Small intestine (tissue), 7 donors: Measurements from ENCODE around the gene INPP5F. TPM values are rescaled to one million over a fixed set of nuclear protein-coding genes. Genes with fewer than 3 reads are reported as not detected.
"Not testable (repeated sequence)": the region's sequence is repeated elsewhere in the genome, so short reads cannot be mapped to it uniquely, and the experiment has no call there.

ENCODE experiments used
- DNase-seq, 2 donors: peaks; one replicate each; pipeline versions ENCODE4 v3.0.0 to v3.0.0-alpha.2; 2013
- FAIRE-seq: peaks from 2 replicates; lab custom pipeline; 2012; peaks lifted over from hg19 to GRCh38; lab: Jason Lieb, UNC
- H3K27ac ChIP-seq, 3 donors: one replicate each; pipeline ENCODE4 v1.5.1; 2013; ENCODE audit warnings: low read length in 2 of 3, mild to moderate bottlenecking in 2 of 3, control low read depth in 1 of 3, inconsistent platforms in 1 of 3, low read depth in 1 of 3, moderate library complexity in 1 of 3
- H3K27me3 ChIP-seq, 3 donors: one replicate each; pipeline ENCODE4 v1.6.1; 2013; ENCODE audit warnings: low read length in 3 of 3, inconsistent platforms in 1 of 3; ENCODE audit not compliant: control insufficient read depth in 3 of 3, insufficient read depth in 3 of 3
- H3K36me3 ChIP-seq, 3 donors: one replicate each; pipeline ENCODE4 v1.6.1; 2013; ENCODE audit warnings: low read length in 3 of 3, inconsistent platforms in 1 of 3, low read depth in 1 of 3, mild to moderate bottlenecking in 1 of 3, moderate library complexity in 1 of 3; ENCODE audit not compliant: control insufficient read depth in 3 of 3, insufficient read depth in 2 of 3
- H3K4me1 ChIP-seq, 3 donors: one replicate each; pipeline ENCODE4 v1.6.1; 2013; ENCODE audit warnings: low read length in 2 of 3, inconsistent platforms in 1 of 3, low read depth in 1 of 3, mild to moderate bottlenecking in 1 of 3, moderate library complexity in 1 of 3; ENCODE audit not compliant: control insufficient read depth in 3 of 3, insufficient read depth in 2 of 3
- H3K4me3 ChIP-seq, 3 donors: one replicate each; pipeline ENCODE4 v1.5.1; 2013; ENCODE audit warnings: low read length in 3 of 3, control low read depth in 1 of 3, inconsistent platforms in 1 of 3, low read depth in 1 of 3, mild to moderate bottlenecking in 1 of 3, moderate library complexity in 1 of 3
- H3K9me3 ChIP-seq, 2 donors: one replicate each; pipeline ENCODE4 v1.6.1; 2013; ENCODE audit warnings: low read depth in 1 of 2, low read length in 1 of 2; ENCODE audit not compliant: control insufficient read depth in 2 of 2, insufficient read depth in 1 of 2
- WGBS, 3 donors: extraction: QIAGEN DNeasy Blood & Tissue Kit; methylation state at CpG; one replicate each; pipeline ENCODE4 v1.1.7; 2013; 5-methylcytosine and 5-hydroxymethylcytosine counted together
- polyA plus RNA-seq, 4 donors: library from polyadenylated mRNA; stranded (reverse) in 3 of 4; unstranded in 1 of 4; fragments of 200-250 nt in 3 of 4; fragments of 120-200 nt in 1 of 4; gene quantifications; one replicate each; pipeline versions ENCODE4 v1.2.1 to v1.2.3, GENCODE V29; 2013
- donor health status: healthy with polysubstance abuse.
- donor health status: control.
- donor health status: control.
- donor health status: Bipolar disorder and iron deficiency.
- donor health status: healthy.

The INPP5F gene
- polyA plus RNA-seq, 4 donors, result 3.5 to 14.1 (median 5.2) TPM

DNA sequence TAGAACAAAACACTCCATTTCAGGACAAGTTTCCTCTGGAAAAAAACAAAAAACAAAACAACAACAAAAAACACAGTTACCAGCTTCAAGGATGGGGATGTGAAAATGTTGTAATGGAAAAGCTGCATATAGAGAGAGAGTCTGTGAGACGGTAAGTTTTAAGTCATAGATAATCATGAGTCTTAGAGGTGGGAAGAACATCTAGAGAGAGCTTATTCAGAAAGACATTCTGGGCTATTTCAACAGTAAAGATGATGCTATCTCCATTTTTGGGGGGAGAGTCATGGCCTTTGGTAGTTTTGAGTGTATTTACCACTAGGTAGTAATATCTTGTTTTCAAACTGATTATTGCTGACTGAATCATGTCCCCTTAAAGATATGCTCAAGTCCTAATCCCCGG, 23.3 kb upstream of the INPP5F start:
- no peak overlapping the region for H3K27ac ChIP-seq
- H3K27me3 ChIP-seq, result no peaks in the 10 kb centered on the region
- H3K9me3 ChIP-seq, result peaks cover 0 to 3% of the 10 kb centered on the region in 2 donors
- 69 to 82% (median 81%) methylated on average over 2 of the region's 2 CpGs for WGBS, 3 donors
- DNase-seq (no peak), FAIRE-seq (no peak)
- H3K4me3 ChIP-seq, result no peak overlapping the region
- H3K4me1 ChIP-seq, result no peaks in the 10 kb centered on the region
- H3K36me3 ChIP-seq, result no peaks in the 10 kb centered on the region

DNA sequence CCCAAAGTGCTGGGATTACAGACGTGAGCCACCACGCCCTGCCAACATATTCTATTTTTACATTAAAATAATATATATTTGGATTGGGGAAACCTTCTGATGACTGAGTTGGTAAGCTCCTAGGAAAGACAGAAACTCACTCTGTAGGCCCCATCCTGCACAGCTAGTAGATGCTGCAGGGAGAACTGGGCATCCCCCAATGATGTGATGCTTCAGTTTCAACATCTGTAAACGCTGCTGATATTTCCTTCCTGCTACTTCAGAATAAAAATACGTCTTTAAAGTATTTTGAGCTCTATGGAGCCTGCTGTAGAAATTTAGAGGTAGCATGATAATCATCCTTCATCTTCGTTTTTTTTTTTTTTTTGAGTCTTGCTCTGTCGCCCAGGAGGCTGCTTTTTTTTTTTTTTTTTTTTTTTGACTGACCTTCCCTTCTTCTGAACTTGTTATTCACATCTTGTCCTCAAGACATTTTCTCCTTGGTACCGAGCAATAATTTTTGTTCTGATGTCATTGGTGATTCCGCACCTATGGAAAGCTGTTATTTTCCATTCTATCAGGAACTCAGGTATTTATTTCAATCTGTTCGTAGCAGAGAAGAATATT, 21.8 kb upstream of the INPP5F start:
- WGBS, 3 donors, result 80 to 82% (median 82%) methylated on average over 9 of the region's 9 CpGs
- no peaks in the 10 kb centered on the region for H3K4me1 ChIP-seq
- no peak overlapping the region for H3K4me3 ChIP-seq
- DNase-seq (no peak), FAIRE-seq (no peak)
- no peaks in the 10 kb centered on the region for H3K36me3 ChIP-seq
- H3K9me3 ChIP-seq, result peaks cover 0 to 3% of the 10 kb centered on the region in 2 donors
- no peak overlapping the region for H3K27ac ChIP-seq
- H3K27me3 ChIP-seq, result no peaks in the 10 kb centered on the region

DNA sequence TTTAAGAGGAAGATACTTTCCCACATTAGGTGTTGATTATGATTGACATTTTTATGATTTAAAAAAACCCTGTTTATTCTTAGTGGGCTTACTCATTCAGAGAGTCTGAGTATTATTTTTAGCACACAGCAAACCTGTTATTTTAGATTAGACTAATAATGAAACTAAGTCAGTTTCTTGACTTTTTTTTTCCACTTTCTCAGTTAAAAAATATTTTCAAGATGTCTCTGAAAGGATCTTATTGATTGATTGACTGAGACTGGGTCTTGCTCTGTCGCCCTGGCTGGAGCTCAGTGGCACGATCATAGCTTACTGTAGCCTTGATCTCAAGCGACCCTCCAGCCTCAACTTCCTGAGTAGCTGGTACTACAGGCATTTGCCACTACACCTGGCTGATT, 20.4 kb upstream of the INPP5F start:
- H3K4me1 ChIP-seq, result no peaks in the 10 kb centered on the region
- FAIRE-seq (no peak), DNase-seq (no peak)
- peaks cover 0 to 3% of the 10 kb centered on the region in 2 donors for H3K9me3 ChIP-seq
- WGBS, 3 donors, result 68 to 85% (median 81%) methylated on average over 3 of the region's 3 CpGs
- no peaks in the 10 kb centered on the region for H3K27me3 ChIP-seq
- H3K4me3 ChIP-seq, result no peak overlapping the region
- no peak overlapping the region for H3K27ac ChIP-seq
- no peaks in the 10 kb centered on the region for H3K36me3 ChIP-seq

DNA sequence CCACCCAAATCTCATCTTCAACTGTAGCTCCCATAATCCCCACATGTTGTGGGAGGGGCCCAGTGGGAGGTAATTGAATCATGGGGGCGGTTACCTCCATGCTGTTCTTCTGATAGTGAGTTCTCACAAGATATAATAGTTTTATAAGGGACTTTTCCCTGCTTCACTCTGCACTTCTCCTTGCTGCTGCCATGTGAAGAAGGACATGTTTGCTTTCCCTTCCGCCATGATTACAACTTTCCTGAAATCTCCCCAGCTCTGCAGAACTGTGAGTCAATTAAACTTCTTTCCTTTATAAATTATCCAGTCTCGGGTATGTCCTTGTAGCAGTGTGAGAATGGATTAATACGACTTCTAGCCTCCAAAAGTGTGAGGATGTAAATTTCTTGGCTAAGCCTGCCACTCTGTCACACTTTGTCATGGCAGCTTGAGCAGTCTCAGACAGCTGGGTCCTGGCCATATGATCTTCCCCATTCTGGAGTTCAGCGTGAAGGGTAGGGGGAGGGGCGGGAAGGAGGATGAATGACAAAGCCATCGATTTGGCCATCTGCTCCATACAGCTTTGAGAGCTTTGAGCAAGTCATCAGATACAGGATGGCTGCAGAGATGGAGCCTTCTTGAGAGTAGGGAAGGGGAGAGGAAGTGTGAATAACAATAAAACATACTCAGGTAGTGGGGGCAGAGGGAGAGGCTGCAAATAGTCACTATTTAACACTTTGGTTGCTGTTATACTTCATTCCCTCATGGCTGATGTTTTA, 19.1 kb upstream of the INPP5F start:
- no peaks in the 10 kb centered on the region for H3K4me1 ChIP-seq
- H3K27me3 ChIP-seq, result no peaks in the 10 kb centered on the region
- DNase-seq (no peak), FAIRE-seq (no peak)
- no peak overlapping the region for H3K27ac ChIP-seq
- no peak overlapping the region for H3K4me3 ChIP-seq
- H3K9me3 ChIP-seq, result peaks cover 0 to 10% of the 10 kb centered on the region in 2 donors
- WGBS, 3 donors, result 73 to 82% (median 74%) methylated on average over 7 of the region's 7 CpGs
- no peaks in the 10 kb centered on the region for H3K36me3 ChIP-seq

DNA sequence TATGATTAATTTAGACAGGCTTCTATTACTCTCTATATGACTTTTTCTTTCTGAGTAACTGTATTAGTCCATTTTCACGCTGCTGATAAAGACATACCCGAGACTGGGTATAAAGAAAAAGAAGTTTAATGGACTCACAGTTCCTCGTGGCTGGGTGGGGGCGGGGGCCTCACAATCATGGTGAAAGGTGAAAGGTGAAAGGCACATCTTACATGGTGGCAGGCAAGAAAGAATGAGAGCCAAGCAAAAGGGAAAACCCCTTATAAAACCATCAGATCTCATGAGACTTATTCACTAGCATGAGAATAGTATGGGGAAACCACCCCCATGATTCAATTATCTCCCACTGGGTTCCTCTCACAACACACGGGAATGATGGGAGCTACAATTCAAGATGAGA, 18.5 kb upstream of the INPP5F start:
- not testable (repeated sequence) for DNase-seq, H3K4me1 ChIP-seq, H3K27ac ChIP-seq, H3K4me3 ChIP-seq, H3K36me3 ChIP-seq, FAIRE-seq, H3K27me3 ChIP-seq
- 72 to 80% (median 76%) methylated on average over 5 of the region's 5 CpGs for WGBS, 3 donors
- peaks cover 0 to 10% of the 10 kb centered on the region in 2 donors for H3K9me3 ChIP-seq

DNA sequence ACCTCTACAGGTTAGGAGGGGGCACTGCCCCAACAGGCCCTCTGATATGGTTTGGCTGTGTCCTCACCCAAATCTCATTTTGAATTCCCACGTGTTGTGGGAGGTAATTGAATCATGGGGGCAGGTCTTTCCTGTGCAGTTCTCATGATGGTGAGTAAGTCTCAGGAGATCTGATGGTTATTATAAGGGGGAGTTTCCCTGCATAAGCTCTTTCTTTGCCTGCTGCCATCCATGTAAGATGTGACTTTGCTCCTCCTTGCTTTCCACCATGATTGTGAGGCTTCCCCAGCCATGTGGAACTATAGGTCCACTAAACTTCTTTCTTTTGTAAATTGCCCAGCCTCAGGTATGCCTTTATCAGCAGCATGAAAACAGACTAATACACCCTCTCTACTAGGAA, 14.9 kb upstream of the INPP5F start:
- peaks cover 0 to 10% of the 10 kb centered on the region in 2 donors for H3K9me3 ChIP-seq
- H3K27ac ChIP-seq, H3K36me3 ChIP-seq, DNase-seq, H3K27me3 ChIP-seq, FAIRE-seq, H3K4me1 ChIP-seq, H3K4me3 ChIP-seq: not testable (repeated sequence)
- 77 to 82% (median 77%) methylated on average over 1 of the region's 1 CpG for WGBS, 3 donors

DNA sequence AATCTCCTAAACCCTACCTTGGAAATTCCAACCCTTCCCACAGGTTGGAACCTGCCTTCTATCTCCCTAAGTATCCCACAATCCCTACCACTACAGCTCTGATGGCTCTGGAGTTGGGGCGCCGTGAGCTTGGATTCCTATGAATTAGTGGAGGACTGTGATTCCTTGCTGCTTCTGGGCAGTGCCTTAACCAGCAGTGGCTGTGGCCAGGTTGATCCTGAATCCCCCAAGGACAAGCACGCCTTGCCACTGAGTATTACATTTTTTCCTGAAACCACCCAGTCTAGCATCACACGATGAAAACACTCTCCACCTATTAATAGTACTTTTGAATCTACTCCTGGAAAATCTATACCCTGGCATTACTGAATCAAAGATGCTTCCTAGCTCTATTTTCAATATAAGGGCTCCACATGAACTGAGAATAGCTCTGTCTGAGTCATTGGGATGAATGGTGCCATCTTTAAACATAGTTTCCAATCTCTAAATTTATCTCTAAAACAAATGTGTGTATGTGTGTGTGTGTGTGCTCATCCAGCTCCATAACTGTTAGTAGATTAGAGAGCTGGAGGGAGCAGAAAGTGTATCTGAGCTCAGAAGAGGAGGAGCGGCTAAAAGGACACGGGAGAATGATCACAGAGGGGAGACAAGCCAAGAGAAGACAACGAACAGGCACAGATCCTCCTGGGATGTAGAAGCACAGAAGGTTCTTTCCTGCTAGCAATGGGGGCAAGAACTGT, 11.9 kb upstream of the INPP5F start:
- no peaks in the 10 kb centered on the region for H3K4me1 ChIP-seq
- peaks cover 0 to 7% of the 10 kb centered on the region in 2 donors for H3K9me3 ChIP-seq
- DNase-seq (no peak), FAIRE-seq (no peak)
- 76 to 86% (median 79%) methylated on average over 7 of the region's 7 CpGs for WGBS, 3 donors
- no peaks in the 10 kb centered on the region for H3K36me3 ChIP-seq
- no peak overlapping the region for H3K4me3 ChIP-seq
- no peak overlapping the region for H3K27ac ChIP-seq
- no peaks in the 10 kb centered on the region for H3K27me3 ChIP-seq

DNA sequence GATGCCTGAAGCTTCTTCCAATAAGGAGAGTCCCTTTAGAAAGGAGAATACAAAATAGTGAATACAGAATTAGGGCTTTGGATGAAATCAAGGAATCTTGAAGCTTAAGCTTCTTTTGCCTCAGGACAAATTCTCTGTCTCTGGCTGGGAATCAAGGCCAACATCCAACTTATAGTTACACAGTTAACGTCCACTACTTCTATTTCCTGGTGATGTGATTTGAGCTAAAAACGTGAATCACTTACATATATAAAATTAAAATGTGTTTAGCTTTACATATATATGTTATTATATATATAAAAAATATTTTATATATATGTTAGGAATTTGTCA, 11.4 kb upstream of the INPP5F start:
- FAIRE-seq (no peak), DNase-seq (no peak)
- H3K4me3 ChIP-seq, result no peak overlapping the region
- no peaks in the 10 kb centered on the region for H3K4me1 ChIP-seq
- H3K27me3 ChIP-seq, result no peaks in the 10 kb centered on the region
- 77 to 88% (median 78%) methylated on average over 2 of the region's 2 CpGs for WGBS, 3 donors
- H3K36me3 ChIP-seq, result no peaks in the 10 kb centered on the region
- H3K9me3 ChIP-seq, result peaks cover 0 to 7% of the 10 kb centered on the region in 2 donors
- no peak overlapping the region for H3K27ac ChIP-seq
